ACHN (cell line): ENCODE results near the gene MSANTD1.

Source experiments
- DNase-seq: peaks from one replicate; pipeline ENCODE4 v3.0.0-alpha.2; 2015
- in situ Hi-C: cut with HindIII; loops from 2 replicates; pipeline ENCODE4 v1.10.0; 2017; ENCODE audit warnings: low sequenced_read_pairs, low pct_ligation_motif_present, low pct_unique_long_range_greater_than_20kb

Gene MSANTD1

GRCh38 chr4:3269991-3270611 is 21.1 kb downstream of the MSANTD1 start:
- in situ Hi-C loops: no loop called here
- DNase-seq: no peak

DNA sequence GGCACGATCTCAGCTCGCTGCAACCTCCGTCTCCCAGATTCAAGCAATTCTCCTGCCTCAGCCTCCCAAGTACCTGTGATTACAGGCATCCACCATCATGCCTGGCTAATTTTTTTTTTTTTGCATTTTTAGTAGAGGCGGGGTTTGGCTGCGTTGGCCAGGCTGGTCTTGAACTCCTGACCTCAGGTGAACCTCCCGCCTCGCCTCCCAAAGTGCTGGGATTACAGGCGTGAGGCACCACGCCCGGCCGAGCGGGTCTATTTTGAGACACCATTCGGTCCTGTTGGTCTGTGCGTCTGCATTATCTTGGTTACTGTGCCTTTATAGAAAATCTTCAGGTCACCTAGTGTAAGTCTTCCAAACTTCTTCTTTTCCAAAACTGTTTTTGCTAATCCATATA is 22.2 kb downstream of the MSANTD1 start:
- in situ Hi-C loops: no loop called here
- no peak for DNase-seq

GRCh38 chr4:3276986-3277385 is 28.0 kb downstream of the MSANTD1 start:
- in situ Hi-C loops: no loop called here
- DNase-seq: no peak

DNA sequence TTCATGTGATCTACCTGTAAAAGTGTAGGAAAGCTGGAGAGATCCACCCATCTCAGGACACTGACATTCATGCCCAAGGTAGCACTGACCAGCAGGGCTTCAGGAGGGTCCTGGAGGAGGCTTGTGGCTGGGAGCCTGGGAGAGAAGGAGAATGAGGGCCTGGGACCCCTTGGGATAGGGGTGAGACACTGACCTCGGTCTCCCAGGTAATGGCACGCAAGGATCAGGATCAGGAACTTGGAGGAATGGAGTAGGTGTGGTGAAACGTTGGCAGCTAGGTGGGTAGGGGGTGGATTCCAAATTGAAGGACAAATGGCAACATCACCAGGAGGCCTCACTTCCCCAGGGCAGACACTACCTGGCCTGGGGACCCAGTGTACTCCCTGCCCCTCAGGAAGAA is 31.5 kb downstream of the MSANTD1 start:
- no peak for DNase-seq

DNA sequence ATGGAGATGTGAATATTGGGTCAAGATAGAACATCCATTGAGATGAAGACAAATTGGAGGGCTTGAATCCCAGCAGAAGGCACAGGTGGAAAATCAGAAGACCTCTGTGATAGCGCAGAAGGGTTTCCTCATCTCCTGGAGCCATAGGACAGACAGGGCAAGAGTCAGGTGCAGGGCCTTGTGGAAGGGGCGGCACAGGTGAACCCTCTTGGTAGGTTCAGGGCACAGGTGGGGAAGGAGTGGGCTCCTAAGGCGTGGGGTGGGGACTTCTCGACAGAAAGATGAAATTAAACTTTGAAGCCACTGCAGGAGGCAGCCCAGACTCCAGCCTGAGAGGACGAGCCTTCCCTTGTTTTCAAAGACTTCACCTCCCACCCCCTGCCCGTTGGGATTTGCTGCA is 34.5 kb downstream of the MSANTD1 start:
- in situ Hi-C loops: no loop called here
- DNase-seq: no peak

More for the DNA sequence above, 31.5 kb downstream of the MSANTD1 start:
- in situ Hi-C loops: no loop called here

DNA sequence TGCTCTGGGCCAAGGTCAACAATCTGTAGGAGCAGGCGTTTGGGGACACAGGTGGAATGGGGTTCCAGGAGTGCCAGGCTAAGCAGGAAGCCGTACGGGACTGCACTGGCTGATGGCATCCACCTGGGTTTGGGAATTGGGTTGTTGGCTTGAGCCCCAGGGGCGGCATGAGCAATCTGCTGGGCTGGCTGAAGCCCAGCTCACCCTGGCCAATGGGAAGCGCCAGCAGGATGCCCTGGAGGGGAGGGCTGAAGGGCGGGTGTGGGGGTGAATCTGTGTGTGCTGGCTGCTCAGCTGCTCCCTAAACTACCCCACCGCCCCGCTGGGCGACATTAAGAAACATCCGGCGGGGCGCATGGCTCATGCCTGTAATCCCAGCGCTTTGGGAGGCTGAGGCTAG is 35.0 kb downstream of the MSANTD1 start:
- DNase-seq: peak; percentile 31
- in situ Hi-C loops: no loop called here

- in situ Hi-C loops: no loop called here
- DNase-seq: no peak
These were observed 36.0 kb downstream of the MSANTD1 start for GRCh38 chr4:3284734-3285557.

DNA sequence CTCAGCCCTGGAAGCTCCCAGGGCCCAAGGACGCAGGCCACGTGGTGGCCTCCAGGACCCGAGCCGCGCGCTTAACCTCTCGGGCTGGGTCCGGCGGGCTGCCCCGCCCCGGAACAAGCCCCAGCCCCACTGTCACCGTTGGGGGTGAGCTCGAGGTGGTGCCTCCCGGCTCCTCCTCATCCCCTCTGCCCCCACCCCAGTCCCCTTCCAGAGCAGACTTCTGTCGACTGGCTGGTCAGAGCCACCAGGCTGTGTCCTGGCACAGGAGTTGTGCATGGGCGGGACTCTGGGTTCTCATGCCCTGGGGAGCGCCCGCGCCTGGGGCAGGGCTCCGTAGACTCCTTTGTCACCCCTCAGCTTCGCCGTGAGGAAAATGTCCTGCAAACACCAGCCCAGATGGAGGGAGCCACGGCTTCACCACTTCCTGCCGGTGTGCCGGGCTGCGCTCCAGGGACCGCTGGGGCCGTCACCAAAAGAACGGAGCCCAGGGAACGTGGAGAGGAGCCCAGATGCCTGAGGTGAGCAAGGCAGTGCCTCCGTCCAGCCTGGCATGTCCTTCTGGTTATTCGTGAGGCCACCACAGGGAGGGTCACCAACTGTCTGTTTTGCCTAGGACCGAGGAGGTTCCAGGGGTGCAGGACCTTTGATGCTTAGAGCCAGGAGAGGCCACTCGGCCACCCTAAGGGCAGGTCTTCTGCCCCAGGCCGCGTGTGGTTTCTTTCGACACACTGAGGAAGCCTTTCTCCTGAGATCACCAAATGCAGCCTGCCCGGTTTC is 36.8 kb downstream of the MSANTD1 start:
- no peak for DNase-seq
- in situ Hi-C loops: no loop called here

DNA sequence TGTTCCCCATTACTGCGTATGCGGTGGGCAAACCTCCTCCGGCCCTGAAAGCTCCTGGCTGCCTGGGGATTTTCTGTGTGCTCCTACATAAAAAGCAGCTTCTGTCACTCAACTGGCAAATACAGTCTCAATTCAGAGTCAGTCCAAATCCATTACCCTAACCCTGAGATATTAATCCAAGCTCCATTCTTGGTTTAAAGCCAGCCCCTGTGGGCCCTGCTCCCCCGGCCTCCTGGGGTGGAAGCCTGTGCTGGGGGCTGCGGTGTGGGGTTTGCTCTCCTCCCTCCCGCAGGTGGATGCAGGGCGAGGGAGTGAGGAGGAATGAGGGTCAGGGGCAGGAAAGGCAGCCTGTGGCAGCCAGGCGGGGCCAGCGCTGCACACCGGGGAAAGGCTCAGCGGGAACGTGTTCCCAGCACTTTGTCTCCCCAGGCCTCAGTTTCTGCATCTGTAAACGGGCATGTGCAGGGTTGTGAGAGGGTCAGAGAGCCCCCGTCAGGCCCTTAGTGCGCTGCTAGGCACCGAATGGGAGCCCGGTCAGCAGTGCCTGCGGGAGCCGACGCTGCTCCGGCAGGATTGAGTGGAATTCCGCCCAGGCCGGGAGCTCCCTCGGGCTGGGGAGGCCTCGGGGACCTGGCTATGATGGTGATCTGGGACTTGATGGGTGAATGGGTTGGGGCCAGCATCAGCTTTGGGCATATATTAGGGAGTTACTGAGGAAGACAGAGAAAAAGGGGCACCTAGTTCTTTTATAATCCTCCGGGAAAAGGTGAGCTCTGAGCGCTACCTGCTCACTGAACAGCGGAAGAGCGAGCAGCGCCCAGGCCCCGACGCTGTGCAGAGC is 37.6 kb downstream of the MSANTD1 start:
- in situ Hi-C loops: no loop called here
- no peak for DNase-seq

DNA sequence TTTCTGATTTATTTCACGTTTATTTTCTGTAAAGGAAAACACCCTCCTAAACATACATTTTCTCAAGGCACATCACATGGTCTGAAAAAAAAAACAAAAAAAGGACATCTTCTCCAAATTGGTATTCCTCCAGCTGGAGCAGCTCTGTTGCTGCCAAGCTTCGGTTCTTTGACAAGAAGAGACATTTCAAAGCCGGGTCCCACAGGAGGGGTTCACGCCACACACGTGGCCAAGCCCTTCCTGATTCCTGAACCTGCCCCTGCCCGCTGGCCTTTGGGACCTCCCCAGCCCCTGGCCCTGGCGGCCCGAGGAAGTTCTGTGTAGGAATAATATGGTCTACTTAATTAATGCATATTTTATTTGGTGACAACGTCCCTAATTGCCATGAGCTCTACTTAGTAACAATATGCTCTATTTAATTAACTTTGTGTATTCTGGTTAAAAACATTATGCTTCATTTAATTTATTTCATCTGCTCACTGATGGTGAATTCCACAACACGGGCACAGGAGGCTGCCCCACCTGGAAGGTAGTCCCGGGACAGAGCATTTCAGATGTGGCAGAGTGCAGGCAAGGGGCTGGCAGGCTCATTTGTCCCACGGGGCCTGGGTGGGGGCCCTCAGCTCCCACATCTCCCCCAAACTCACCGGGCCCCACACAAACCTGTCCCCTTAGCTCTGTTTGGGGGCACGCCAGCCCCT is 38.5 kb downstream of the MSANTD1 start:
- in situ Hi-C loops: no loop called here
- no peak for DNase-seq

DNA sequence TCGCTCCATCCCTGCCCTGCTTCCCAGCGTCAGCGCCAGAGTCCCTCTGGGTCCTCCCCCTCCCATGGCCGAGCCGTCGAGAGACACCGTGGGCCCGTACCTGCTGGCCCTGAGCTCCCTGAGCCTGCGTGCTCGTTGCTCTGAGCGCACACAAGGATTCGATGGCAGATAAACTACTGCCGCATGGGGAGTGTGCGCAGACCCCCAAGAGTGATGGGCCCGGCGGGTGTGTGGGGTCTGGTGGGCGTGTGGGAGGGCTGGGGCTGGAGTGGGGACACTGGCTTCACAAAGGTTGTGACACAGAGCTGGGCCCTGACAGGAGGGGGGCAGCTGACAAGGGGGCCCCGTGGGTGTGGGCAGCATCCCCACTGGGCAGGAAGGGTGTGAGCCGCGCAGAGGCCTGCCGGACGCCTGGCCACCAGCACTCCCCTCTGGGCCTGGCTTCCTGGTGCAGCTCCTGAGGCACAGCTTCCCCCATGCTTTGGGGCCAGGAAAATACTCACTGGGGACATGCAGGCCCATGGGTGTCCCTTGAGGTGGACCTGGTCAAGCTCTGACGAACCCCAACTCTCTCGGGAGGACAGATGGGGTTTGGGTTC is 39.1 kb downstream of the MSANTD1 start:
- in situ Hi-C loops: no loop called here
- DNase-seq: no peak

- in situ Hi-C loops: no loop called here
- DNase-seq: no peak
These were observed 39.7 kb downstream of the MSANTD1 start for GRCh38 chr4:3288571-3289094.

DNA sequence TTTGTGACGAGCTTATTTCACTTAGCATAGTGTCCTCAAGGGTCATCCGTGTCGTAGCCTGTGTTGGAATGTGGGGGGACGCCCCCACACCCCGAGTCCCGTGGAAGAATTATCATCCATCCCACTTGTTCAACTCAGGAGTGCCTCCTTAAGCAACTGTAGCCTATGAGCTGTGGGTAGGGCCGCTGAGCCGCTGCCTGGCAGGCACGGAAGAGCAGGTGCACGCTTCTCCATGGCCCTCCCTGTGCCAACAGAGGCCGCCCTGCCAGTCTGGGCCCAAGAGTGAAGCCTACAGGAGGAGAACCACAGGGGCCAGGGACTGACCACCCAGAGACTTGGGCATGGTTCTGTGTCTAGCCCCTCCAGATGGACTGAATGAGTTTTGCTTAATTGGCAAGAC is 41.5 kb downstream of the MSANTD1 start:
- no peak for DNase-seq
- in situ Hi-C loops: no loop called here

DNA sequence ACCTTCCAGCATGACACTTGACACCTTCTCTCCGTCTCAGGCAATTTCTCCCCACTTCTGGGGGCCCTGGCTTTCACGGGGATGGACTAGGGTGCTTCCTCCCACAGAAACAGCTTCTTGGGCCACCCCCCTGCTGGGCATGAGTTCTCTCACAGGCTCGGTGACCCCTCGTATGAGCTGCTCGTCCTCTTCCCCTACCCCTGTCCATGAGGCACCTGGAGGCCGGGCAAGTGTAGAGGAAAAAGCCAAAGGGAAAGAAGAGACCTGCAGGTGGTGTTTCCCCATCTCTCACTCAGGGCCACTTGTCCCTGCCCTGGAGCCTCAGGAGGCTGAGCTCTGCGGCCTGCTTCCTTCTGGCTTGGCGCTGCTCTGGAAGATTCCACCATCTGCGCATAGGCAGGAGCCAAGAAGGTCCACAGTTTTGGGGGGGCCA is 41.9 kb downstream of the MSANTD1 start:
- no peak for DNase-seq
- in situ Hi-C loops: no loop called here

GRCh38 chr4:3291411-3291968 is 42.5 kb downstream of the MSANTD1 start:
- DNase-seq: no peak

DNA sequence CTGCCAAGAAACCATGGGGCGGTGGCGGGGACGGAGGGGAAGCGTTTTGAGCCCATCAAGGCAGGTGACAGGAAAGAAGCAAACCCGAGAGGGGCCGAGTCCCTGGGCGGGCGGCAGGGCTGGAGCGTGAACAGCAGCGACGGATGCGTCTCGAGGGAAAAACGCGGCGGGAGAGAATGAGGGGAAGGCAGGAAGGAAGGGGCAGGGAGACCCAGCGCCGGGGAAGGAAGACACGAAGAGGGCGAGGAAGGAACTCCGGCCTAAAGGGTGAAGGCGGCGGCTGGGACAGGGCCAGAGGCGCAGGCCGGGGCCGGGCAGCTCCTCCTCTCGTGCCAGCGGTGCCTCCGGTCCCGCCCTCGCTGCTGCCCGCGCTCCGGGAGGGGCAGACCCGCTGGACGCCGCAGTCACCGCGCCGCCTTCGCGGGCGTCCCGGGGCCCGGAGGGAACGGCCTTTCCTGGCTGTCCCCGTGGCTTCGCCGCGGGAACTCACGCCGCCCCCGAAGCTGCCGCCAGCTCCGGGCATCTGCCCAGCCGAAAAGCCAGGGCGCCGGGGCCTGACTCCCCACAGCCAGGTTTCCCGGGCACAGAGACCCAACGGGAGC is 43.1 kb downstream of the MSANTD1 start:
- peak; percentile 52 for DNase-seq
- in situ Hi-C loops: no loop called here

More at GRCh38 chr4:3291411-3291968, 42.5 kb downstream of the MSANTD1 start:
- in situ Hi-C loops: no loop called here
